ENCODE data around the gene MYO5A.
"Not testable (repeated sequence)": the region's sequence is repeated elsewhere in the genome, so short reads cannot be mapped to it uniquely, and the experiment has no call there.

Gene MYO5A

GRCh38 chr15:52421029-52421428 is 107.7 kb downstream of the MYO5A start:
- Histone ChIP-seq H3K9ac (ENCODE audit: low read depth, low read length) (no peak overlapping the region), H3K9me3 (ENCODE audit: control insufficient read depth, insufficient read depth, low read length) (no peaks in the 10 kb centered on the region), H3K4me1 (ENCODE audit: insufficient read depth, low read length) (no peaks in the 10 kb centered on the region), H3K36me3 (ENCODE audit: insufficient read depth, low read length) (no peaks in the 10 kb centered on the region)

DNA sequence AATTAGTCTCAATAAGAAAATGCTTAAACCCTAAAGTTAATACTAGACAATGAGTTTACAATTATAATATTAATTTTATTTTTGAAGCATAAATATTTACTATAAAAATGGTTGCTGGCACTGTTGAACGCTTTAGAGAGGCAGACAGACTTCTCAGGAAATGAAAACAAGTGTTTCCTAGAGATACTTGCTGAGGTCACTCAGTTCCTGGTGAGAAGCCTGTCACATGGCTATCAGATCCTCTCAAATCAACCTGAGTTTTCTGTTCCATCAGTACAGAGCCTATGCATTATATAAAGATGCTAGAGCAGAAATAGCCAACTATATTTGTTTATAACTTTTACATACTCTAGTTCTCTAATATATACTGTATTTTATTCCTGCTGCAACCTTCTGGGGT is 109.2 kb downstream of the MYO5A start:
- Histone ChIP-seq H3K9me3 (ENCODE audit: control insufficient read depth, insufficient read depth, low read length) (no peaks in the 10 kb centered on the region), H3K4me1 (ENCODE audit: insufficient read depth, low read length) (no peaks in the 10 kb centered on the region), H3K36me3 (ENCODE audit: insufficient read depth, low read length) (no peaks in the 10 kb centered on the region), H3K9ac (ENCODE audit: low read depth, low read length) (no peak overlapping the region)

DNA sequence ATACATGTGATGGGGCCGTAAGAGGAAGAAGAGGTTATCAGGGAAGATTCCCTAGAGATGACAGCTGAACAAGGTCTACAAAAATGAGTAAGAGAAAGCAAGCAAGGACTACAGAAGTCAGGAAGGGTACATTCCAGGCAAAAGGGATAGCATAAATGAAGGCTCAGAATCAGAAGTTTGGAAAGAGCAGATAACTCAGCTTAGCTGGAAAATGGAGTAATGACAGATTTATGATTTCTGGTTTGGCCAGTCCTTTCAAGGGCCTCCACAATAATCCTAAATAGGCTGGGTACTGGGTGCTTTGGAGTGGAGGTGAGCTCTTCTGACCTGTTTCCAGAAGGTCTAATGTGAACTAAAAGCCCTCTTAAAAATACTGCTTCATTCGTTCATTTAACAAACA is 110.7 kb downstream of the MYO5A start:
- Histone ChIP-seq H3K9me3 (ENCODE audit: control insufficient read depth, insufficient read depth, low read length) (no peaks in the 10 kb centered on the region), H3K36me3 (ENCODE audit: insufficient read depth, low read length) (no peaks in the 10 kb centered on the region), H3K4me1 (ENCODE audit: insufficient read depth, low read length) (no peaks in the 10 kb centered on the region), H3K9ac (ENCODE audit: low read depth, low read length) (no peak overlapping the region)

DNA sequence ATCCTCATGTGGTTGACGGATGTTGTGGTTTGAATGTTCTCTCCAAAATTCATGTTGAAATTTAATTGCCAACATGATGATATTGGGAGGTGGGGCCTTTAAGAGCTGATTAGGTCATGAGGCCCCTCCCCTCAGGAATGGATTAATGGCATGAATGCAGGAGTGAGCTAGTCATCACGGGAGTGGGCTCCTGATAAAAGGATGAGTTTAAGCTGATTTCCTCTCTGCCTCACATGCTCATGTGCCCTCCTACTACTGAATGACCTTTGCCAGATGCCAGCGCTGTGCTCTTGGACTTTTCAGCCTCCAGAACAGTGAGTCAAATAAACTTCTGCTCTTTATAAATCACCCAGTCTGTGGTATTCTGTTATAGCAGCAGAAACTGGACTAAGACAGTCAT is 111.2 kb downstream of the MYO5A start:
- H3K9ac ChIP-seq (ENCODE audit: low read depth, low read length), result no peak overlapping the region
- no peaks in the 10 kb centered on the region for H3K36me3 ChIP-seq (ENCODE audit: insufficient read depth, low read length)
- H3K4me1 ChIP-seq (ENCODE audit: insufficient read depth, low read length), result no peaks in the 10 kb centered on the region
- H3K9me3 ChIP-seq (ENCODE audit: control insufficient read depth, insufficient read depth, low read length), result no peaks in the 10 kb centered on the region

DNA sequence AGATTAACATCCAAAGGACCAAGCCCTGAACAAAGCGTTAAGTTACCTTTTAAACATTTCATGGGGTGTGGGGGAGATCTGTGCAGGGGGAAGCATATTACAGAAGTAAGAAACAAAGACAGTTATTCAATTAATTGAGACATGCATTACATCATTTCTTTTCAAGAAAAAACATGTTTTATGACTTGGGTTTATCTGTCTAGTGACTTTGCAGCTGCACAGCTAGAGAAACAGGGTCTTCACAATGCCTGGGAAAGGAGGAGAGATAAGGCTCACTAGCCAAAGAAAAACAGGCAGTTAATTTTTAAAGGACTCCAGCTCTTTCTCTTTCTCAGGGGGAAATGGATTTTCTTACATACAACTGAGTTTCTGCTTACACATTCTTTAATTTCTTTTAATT is 112.1 kb downstream of the MYO5A start:
- not testable (repeated sequence) for H3K9ac ChIP-seq (ENCODE audit: low read depth, low read length); H3K36me3 ChIP-seq (ENCODE audit: insufficient read depth, low read length); H3K9me3 ChIP-seq (ENCODE audit: control insufficient read depth, insufficient read depth, low read length); H3K4me1 ChIP-seq (ENCODE audit: insufficient read depth, low read length)

DNA sequence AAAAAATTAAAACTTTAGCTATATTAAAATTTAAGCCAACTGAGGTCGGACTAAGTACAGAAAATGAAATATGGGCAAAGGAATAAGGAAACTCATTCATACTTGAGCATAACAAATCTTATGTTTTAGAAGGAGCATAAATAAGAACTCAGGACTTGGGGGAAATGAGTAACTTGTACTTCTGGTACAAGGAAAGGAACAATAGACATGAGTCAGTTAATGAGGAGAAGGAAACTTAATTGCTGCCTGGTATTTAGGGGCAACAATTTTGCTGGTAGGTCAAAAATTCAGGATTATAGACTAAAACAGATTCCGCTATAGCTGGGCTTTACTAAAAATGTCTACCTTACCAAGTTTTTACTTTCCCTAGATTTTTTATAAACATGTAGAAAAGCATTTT is 113.1 kb downstream of the MYO5A start:
- no peaks in the 10 kb centered on the region for H3K9me3 ChIP-seq (ENCODE audit: control insufficient read depth, insufficient read depth, low read length)
- H3K9ac ChIP-seq (ENCODE audit: low read depth, low read length), result no peak overlapping the region
- H3K36me3 ChIP-seq (ENCODE audit: insufficient read depth, low read length), result no peaks in the 10 kb centered on the region
- no peaks in the 10 kb centered on the region for H3K4me1 ChIP-seq (ENCODE audit: insufficient read depth, low read length)

GRCh38 chr15:52414936-52415335 is 113.7 kb downstream of the MYO5A start:
- H3K9me3 ChIP-seq (ENCODE audit: control insufficient read depth, insufficient read depth, low read length), result no peaks in the 10 kb centered on the region
- H3K36me3 ChIP-seq (ENCODE audit: insufficient read depth, low read length), result no peaks in the 10 kb centered on the region
- H3K4me1 ChIP-seq (ENCODE audit: insufficient read depth, low read length), result no peaks in the 10 kb centered on the region
- no peak overlapping the region for H3K9ac ChIP-seq (ENCODE audit: low read depth, low read length)

DNA sequence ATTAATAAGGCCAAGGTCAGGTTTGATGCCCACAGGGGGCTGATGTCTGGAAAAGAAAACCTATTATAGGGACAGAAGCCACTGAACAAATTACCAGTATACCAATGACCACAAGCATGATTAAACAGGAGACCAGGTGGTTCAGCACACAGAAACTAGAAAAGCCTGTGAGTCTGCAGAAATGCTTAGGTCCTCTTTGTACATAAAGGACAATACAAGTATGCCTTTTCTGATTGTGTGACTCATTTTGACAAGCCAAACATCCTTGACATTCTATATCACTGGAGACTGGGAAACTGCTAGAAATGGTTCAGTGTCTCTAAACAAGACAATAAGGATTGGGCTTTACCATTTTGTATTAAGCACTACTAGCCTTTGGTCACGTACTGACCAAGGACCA is 119.9 kb downstream of the MYO5A start:
- no peak overlapping the region for H3K9ac ChIP-seq (ENCODE audit: low read depth, low read length)
- H3K4me1 ChIP-seq (ENCODE audit: insufficient read depth, low read length), result no peaks in the 10 kb centered on the region
- H3K9me3 ChIP-seq (ENCODE audit: control insufficient read depth, insufficient read depth, low read length), result no peaks in the 10 kb centered on the region
- no peaks in the 10 kb centered on the region for H3K36me3 ChIP-seq (ENCODE audit: insufficient read depth, low read length)

DNA sequence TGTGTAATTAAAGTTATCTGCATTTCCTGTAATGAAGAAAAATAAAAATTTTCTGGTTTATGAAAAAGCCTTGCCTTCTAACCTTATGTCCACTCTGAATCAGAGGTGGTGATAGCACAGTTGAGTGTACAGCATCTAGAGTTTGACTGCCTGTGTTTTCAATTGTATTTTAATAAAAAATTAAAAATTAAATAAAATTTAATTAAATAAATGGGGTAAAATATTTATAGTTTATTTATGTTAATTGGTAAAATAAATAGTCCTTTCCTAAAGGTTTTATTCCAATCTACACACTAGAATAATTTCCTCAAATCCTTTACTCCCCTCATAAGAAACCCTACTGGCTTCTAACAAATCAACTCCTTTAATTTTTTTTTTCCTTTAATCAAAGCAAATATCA is 121.3 kb downstream of the MYO5A start:
- no peaks in the 10 kb centered on the region for H3K36me3 ChIP-seq (ENCODE audit: insufficient read depth, low read length)
- H3K9ac ChIP-seq (ENCODE audit: low read depth, low read length), result no peak overlapping the region
- H3K9me3 ChIP-seq (ENCODE audit: control insufficient read depth, insufficient read depth, low read length), result no peaks in the 10 kb centered on the region
- no peaks in the 10 kb centered on the region for H3K4me1 ChIP-seq (ENCODE audit: insufficient read depth, low read length)

GRCh38 chr15:52406601-52407000 is 122.1 kb downstream of the MYO5A start:
- Histone ChIP-seq H3K4me1 (ENCODE audit: insufficient read depth, low read length) (no peaks in the 10 kb centered on the region), H3K36me3 (ENCODE audit: insufficient read depth, low read length) (no peaks in the 10 kb centered on the region), H3K9ac (ENCODE audit: low read depth, low read length) (no peak overlapping the region), H3K9me3 (ENCODE audit: control insufficient read depth, insufficient read depth, low read length) (no peaks in the 10 kb centered on the region)

DNA sequence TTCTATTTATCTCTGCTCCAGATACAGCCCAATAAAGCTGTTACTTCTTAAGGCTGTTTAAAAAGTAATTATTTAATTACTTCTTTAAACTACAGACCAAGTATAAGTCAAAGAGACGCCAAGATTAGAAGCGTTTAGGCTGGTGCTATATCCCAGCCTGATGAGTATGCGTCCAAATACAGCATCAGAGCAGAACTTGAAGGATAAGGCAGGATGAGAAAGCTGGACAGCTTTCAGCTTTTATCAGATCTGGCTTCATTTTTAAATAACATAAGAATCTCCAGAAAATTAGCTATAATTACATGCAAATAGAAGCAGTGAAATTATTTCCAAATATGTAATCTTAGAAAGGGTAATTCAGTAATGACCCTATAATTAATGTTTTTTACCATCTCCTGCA is 122.8 kb downstream of the MYO5A start:
- Histone ChIP-seq H3K36me3 (ENCODE audit: insufficient read depth, low read length) (no peaks in the 10 kb centered on the region), H3K4me1 (ENCODE audit: insufficient read depth, low read length) (no peaks in the 10 kb centered on the region), H3K9me3 (ENCODE audit: control insufficient read depth, insufficient read depth, low read length) (no peaks in the 10 kb centered on the region), H3K9ac (ENCODE audit: low read depth, low read length) (no peak overlapping the region)

- Histone ChIP-seq H3K4me1 (ENCODE audit: insufficient read depth, low read length) (peaks cover 37% of the 10 kb centered on the region), H3K9ac (ENCODE audit: low read depth, low read length) (no peak overlapping the region), H3K36me3 (ENCODE audit: insufficient read depth, low read length) (no peaks in the 10 kb centered on the region), H3K9me3 (ENCODE audit: control insufficient read depth, insufficient read depth, low read length) (no peaks in the 10 kb centered on the region)
Observed at GRCh38 chr15:52397118-52397517, 131.6 kb downstream of the MYO5A start.

DNA sequence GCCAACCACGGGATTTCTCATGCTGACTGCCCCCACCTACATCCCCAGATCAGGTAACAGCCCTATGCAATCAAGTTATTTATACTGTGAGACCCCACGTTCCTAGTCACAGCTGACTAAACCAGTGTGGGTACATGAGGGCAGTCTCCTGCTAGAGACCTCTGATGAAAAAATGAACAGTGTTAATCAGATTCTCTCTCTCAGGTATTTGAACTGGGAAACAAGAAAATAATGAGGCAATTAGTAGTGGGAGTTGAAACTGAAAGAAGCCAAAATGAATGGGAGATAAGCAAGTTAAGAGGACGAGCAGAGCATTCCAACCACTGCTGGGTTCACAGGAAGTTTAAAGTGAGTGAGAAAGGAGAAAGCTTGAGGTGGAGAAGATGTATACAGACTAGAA is 134.6 kb downstream of the MYO5A start:
- Histone ChIP-seq H3K36me3 (ENCODE audit: insufficient read depth, low read length) (no peaks in the 10 kb centered on the region), H3K4me1 (ENCODE audit: insufficient read depth, low read length) (peaks cover 42% of the 10 kb centered on the region), H3K9me3 (ENCODE audit: control insufficient read depth, insufficient read depth, low read length) (no peaks in the 10 kb centered on the region), H3K9ac (ENCODE audit: low read depth, low read length) (no peak overlapping the region)

- no peaks in the 10 kb centered on the region for H3K9me3 ChIP-seq (ENCODE audit: control insufficient read depth, insufficient read depth, low read length)
- H3K9ac ChIP-seq (ENCODE audit: low read depth, low read length), result peak overlapping the region; percentile 17; the same call in 1 of the 2 replicates
- H3K36me3 ChIP-seq (ENCODE audit: insufficient read depth, low read length), result no peaks in the 10 kb centered on the region
- H3K4me1 ChIP-seq (ENCODE audit: insufficient read depth, low read length), result peaks cover 42% of the 10 kb centered on the region
Observed at GRCh38 chr15:52392008-52392687, 136.5 kb downstream of the MYO5A start.

DNA sequence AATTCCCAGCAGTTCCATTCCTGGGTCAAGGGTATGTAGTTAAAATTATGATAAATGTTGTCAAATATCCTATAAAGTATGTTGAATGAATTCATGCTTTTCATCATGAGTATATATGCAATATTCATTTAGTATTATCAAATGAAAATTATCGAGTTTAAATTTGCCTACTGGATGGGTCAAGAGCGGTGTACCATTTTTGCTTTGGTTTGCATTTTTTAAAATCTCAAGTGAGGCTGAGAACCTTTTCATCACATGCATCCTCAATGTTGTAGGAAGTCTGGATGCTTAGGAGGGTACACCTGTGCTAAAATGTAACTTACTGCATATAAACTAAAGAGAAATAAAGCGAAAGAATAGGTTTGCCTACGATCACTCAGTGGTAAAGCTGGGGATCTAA is 137.6 kb downstream of the MYO5A start:
- Histone ChIP-seq H3K36me3 (ENCODE audit: insufficient read depth, low read length) (no peaks in the 10 kb centered on the region), H3K4me1 (ENCODE audit: insufficient read depth, low read length) (peaks cover 35% of the 10 kb centered on the region), H3K9ac (ENCODE audit: low read depth, low read length) (no peak overlapping the region), H3K9me3 (ENCODE audit: control insufficient read depth, insufficient read depth, low read length) (no peaks in the 10 kb centered on the region)

DNA sequence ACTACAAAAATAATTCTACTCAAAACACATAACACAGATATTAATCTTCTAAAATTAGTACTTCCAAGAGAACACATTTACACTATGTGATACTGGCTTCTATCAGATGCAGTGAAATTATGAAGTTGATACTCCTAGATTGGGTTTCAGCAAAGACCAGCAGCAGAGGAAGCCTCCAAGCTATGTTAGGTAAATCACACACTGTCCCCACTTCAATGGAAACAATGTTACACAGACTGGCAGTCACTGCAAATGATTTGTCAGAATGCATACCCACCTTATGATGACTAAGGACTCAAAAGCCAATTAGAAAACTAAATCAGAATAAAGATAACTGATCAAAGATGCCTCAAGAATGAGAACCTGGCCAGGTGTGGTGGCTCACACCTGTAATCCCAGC is 143.0 kb downstream of the MYO5A start:
- Histone ChIP-seq H3K36me3 (ENCODE audit: insufficient read depth, low read length) (peaks cover 3% of the 10 kb centered on the region; the same call in 1 of the 2 replicates), H3K9me3 (ENCODE audit: control insufficient read depth, insufficient read depth, low read length) (no peaks in the 10 kb centered on the region), H3K9ac (ENCODE audit: low read depth, low read length) (no peak overlapping the region), H3K4me1 (ENCODE audit: insufficient read depth, low read length) (no peaks in the 10 kb centered on the region)

Measured in ES-I3 (cell line).